Erythroblast (primary cell): ENCODE results near the gene ADAT1.
"Not testable (repeated sequence)": the region's sequence is repeated elsewhere in the genome, so short reads cannot be mapped to it uniquely, and the experiment has no call there.

Experiments used
- DNase-seq, 2 experiments: peaks; one replicate each; lab custom pipeline; 2025; lab: John Stamatoyannopoulos, UW
- GATA1 ChIP-seq: IDR thresholded peaks from 2 replicates; pipeline ENCODE4 v1.6.1; 2011; ENCODE audit warnings: low read depth, mild to moderate bottlenecking, control low read depth, low read length, moderate library complexity
- POLR2A ChIP-seq: IDR thresholded peaks from 2 replicates; pipeline ENCODE4 v1.6.1; 2011; ENCODE audit warnings: mild to moderate bottlenecking, low read length

The ADAT1 gene

DNA sequence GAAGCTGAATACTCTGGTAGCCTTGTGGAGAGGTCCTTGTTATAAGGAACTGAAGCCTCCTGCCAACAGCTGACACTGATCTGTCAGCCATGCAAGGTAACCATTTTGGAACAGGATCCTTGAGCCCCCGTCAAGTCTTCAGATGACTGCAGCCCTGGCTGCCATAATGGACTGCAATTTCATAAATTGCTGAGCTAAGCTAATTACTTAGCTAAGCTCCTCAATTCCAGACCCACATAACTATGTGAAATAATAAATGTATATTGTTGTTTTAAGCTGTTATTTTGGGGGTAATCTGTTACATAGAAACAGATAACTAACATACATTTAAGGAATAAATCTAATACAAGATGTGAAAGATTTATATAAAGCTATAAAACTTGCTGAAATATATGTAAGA, 16.6 kb downstream of the ADAT1 start:
- TF ChIP-seq POLR2A (no peak), GATA1 (no peak)
- no peak for DNase-seq

DNA sequence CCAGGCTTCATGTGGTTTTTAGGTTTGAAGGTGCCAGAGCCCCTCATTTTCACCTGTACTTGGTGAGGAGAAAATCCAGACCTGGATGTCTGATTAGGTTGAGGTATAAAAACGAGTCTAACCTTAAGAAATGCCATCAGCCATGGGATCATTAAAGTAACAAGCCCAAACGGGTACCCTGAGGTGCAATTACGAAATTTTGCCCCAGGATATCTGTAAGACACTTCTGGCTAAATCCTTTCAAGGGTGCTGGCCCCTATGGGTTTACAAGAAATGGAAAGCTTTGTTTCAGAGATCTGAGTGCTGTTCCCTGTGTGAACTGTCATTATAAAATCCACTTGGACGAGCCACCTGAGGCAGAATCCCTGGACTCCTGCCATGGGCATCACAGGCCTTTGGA, 19.8 kb downstream of the ADAT1 start:
- TF ChIP-seq POLR2A (no peak), GATA1 (no peak)
- no peak for DNase-seq

GRCh38 chr16:75599452-75600277, 23.4 kb downstream of the ADAT1 start:
- TF ChIP-seq GATA1 (no peak), POLR2A (no peak)
- no peak for DNase-seq

DNA sequence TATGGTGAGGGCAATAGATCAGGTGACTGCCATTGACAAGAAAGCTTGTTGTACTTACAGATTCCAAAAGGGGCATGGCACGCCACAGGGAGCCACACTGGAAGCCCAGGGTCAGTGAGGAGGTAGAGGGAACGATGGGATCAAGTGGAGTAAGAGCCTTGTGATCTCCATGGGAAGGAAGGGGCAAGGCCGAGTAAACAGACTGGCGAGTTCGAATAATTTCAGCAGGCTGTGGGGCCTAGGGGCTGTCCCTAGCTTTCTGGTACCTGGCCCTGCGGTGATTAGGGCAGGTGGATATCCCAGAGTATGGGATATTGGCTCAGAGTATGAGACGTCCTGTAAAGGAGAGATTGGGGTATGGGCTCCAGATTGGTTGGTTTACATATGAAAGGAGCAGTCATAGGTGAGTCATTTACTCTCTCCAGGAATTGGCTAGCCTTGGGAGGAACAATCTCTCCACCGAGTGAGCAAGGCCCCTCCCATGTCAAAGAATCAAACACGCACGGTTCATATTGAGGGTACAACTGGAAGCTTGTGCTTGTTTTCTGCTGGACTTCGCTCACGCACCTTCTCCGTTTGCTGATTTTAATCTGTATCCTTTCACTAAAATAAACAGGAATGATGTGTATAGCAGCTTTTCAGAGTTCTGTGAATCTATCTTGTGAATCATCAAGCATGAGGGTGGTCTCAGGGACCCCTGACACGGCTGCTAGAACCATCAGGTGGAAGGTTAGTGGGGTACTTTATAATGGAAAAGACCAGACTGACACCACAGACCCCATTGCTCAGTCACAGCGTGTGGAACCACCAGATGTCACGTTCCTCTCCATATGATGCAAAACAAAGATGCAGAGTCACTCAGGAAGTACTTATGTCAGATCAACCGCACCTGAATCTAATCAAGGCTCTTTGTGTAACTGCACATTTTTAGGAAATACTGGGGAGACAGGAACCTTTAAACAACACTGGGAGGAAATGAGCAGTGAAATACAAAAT, 29.0 kb downstream of the ADAT1 start:
- no peak for TF ChIP-seq POLR2A
- no peak for TF ChIP-seq GATA1
- peak in 1 of 2 experiments; percentile 33 for DNase-seq

DNA sequence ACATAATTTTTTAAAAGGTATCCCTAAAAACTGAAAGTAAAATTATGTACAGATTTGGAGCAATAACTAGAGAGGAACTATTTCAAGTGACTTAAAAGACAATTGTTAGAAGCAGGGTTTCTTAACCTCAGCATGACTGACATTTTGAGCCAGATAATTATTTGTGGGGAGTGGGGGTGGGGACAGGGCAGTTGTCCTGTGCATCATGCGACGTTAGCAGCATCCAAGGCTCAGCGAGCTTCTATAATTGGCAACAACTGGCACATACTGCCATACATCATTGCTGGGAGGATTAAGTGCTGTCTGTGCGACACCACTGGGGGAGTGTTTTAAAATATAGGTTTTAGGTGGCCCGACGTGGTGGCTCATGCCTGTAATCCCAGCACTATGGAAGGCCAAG, 29.8 kb downstream of the ADAT1 start:
- TF ChIP-seq POLR2A (no peak), GATA1 (no peak)
- DNase-seq, result no peak

DNA sequence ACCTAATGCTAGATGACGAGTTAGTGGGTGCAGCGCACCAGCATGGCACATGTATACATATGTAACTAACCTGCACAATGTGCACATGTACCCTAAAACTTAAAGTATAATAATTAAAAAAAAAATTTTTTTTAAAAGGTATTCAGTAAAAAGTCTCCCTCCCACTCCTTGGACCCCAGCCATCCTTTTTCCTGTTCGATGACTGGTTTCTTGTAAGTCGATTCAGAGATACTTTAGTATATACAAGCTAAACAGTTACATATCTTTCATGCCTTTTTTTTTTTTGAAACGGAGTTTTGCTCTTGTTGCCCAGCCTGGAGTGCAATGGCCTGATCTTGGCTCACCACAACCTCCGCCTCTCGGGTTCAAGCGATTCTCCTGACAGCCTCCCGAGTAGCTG, 31.2 kb downstream of the ADAT1 start:
- DNase-seq, result not testable (repeated sequence)

GRCh38 chr16:75590920-75591843, 31.9 kb downstream of the ADAT1 start:
- DNase-seq, result peak; percentile 45 to 50

GRCh38 chr16:75589306-75589705, 33.8 kb downstream of the ADAT1 start:
- TF ChIP-seq GATA1, result no peak
- no peak for TF ChIP-seq POLR2A
- no peak for DNase-seq

More at GRCh38 chr16:75590920-75591843, 31.9 kb downstream of the ADAT1 start:
- no peak for TF ChIP-seq GATA1
- TF ChIP-seq POLR2A, result no peak

- DNase-seq, result no peak
- TF ChIP-seq POLR2A (no peak), GATA1 (no peak)
Measured at GRCh38 chr16:75588716-75589115, 34.4 kb downstream of the ADAT1 start.

GRCh38 chr16:75584108-75584507, 39.0 kb downstream of the ADAT1 start:
- TF ChIP-seq GATA1, result no peak

DNA sequence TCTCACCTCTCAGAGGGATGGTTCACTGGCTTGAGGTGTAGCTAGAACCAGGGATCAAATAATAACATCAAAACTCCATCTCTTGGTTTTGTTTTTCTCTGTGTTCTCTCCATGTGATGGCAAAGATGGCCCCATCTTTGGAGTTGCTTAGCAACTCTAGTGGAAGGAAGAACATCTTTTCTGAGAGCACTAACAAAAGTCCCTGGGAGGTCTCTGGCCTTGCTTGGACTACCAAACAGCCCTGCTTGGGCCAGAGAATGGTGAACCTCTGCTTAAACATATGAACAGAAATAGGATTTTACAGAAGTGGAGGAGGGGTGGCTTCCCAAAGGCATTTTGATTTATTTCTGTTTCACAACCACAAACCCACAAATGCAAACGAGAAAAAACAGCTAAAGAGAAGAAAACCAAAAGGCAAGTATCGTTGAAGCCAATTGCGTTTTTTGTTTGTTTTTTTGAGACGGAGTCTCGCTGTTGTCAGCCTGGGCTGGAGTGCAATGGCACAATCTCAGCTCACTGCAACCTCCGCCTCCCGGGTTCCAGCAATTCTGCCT, 43.7 kb downstream of the ADAT1 start:
- TF ChIP-seq POLR2A (no peak), GATA1 (no peak)
- no peak for DNase-seq

More at GRCh38 chr16:75584108-75584507, 39.0 kb downstream of the ADAT1 start:
- DNase-seq, result no peak

DNA sequence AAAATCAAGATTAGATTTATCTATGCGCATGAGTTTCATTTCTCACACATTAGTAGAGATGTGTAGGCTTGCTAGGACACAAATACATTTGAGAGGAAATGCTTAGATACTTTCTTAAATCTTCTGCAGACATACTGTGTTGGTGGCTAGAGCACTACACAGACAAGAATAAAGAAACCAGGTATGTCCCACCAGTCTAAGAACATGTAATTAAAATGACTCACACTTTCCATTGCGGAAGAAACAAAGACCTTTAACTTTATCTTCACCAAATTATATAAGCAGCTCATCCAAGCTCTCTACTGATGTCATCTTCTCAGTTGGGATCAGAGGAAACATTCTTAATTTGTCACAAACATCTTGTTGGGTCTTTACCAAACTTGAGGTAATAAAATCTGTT, 44.4 kb downstream of the ADAT1 start:
- no peak for TF ChIP-seq POLR2A
- no peak for TF ChIP-seq GATA1
- peak in 1 of 2 experiments; percentile 55 for DNase-seq

DNA sequence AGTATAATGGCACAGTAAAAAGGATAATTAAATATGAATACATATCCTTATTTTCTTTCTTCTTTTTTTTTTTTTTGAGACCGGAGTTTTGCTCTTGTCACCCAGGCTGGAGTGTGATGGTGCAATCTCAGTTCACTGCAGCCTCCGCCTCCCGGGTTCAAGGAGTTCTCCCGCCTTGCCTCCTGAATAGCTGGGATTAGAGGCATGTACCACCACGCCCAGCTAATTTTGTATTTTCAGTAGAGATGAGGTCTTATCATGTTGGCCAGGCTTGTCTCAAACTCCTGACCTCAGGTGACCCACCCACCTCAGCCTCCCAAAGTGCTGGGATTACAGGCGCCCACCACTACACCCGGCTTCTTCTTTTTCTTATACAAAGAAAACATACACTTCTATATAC, 44.9 kb downstream of the ADAT1 start:
- TF ChIP-seq GATA1, result no peak
- no peak for TF ChIP-seq POLR2A
- peak; percentile 79 to 86 for DNase-seq
